GM23338 (cell line): ENCODE data around the gene TMEM273. TPM values are rescaled to one million over a fixed set of nuclear protein-coding genes. Genes with fewer than 3 reads are reported as not detected.

Source experiments
- ATAC-seq: fragments of 200-7000 bp; cut with Tn5 transposase; 3 replicates; pipeline ENCODE4 v1.9.1; 2020
- DNase-seq: peaks from one replicate; pipeline ENCODE4 v3.0.0-alpha.2; 2015; ENCODE audit warnings: low spot score
- H2AFZ ChIP-seq: fragments of 200-600 bp; sonication (generic); 2 replicates; pipeline ENCODE4 v1.8.0; 2016; ENCODE audit warnings: antibody characterized with exemption, mild to moderate bottlenecking, moderate library complexity
- H3F3A ChIP-seq: fragments of 200-600 bp; sonication (generic); replicated peaks from 2 replicates; pipeline ENCODE4 v1.8.0; 2017; ENCODE audit warnings: antibody characterized with exemption, mixed run types, low read depth
- H3K27ac ChIP-seq: fragments of 200-600 bp; sonication (generic); 2 replicates; pipeline ENCODE4 v1.6.1; 2016; ENCODE audit warnings: low read depth
- H3K27me3 ChIP-seq: fragments of 200-600 bp; sonication (generic); 2 replicates; pipeline ENCODE4 v1.8.0; 2016; ENCODE audit warnings: mild to moderate bottlenecking, mixed run types, moderate library complexity; ENCODE audit not compliant: insufficient read depth
- H3K36me3 ChIP-seq: fragments of 200-600 bp; sonication (generic); 2 replicates; pipeline ENCODE4 v1.8.0; 2016; ENCODE audit warnings: mild to moderate bottlenecking; ENCODE audit not compliant: insufficient read depth
- H3K4me1 ChIP-seq: fragments of 200-600 bp; sonication (generic); 2 replicates; pipeline ENCODE4 v1.8.0; 2016; ENCODE audit warnings: mild to moderate bottlenecking, moderate library complexity; ENCODE audit not compliant: insufficient read depth
- H3K4me2 ChIP-seq: fragments of 200-600 bp; sonication (generic); 2 replicates; pipeline ENCODE4 v1.7.1; 2017; ENCODE audit warnings: mixed run types
- H3K4me3 ChIP-seq: fragments of 200-600 bp; sonication (generic); 2 replicates; pipeline ENCODE4 v1.6.1; 2016; ENCODE audit warnings: mixed run types
- H3K79me2 ChIP-seq: fragments of 200-600 bp; sonication (generic); replicated peaks from 2 replicates; pipeline ENCODE4 v1.8.0; 2017; ENCODE audit warnings: mild to moderate bottlenecking; ENCODE audit not compliant: insufficient read depth
- H3K9me2 ChIP-seq: fragments of 200-600 bp; sonication (generic); 2 replicates; pipeline ENCODE4 v1.8.0; 2017; ENCODE audit not compliant: insufficient read depth
- H4K20me1 ChIP-seq: fragments of 200-600 bp; sonication (generic); replicated peaks from 2 replicates; pipeline ENCODE4 v1.8.0; 2017; ENCODE audit warnings: mild to moderate bottlenecking; ENCODE audit not compliant: insufficient read depth
- H3K27ac Mint-ChIP-seq: 2 replicates; pipeline ENCODE4 v1.8.0; 2020; ENCODE audit warnings: inconsistent platforms, mild to moderate bottlenecking, moderate library complexity, mixed read lengths
- H3K27me3 Mint-ChIP-seq: 3 replicates; pipeline ENCODE4 v1.8.0; 2022; ENCODE audit warnings: low read depth, mild to moderate bottlenecking, moderate library complexity, mixed read lengths, inconsistent platforms; ENCODE audit not compliant: insufficient read depth, poor library complexity
- H3K36me3 Mint-ChIP-seq: 3 replicates; pipeline ENCODE4 v1.8.0; 2021; ENCODE audit warnings: low read depth, mild to moderate bottlenecking, inconsistent platforms, moderate library complexity, mixed read lengths
- H3K4me1 Mint-ChIP-seq: 3 replicates; pipeline ENCODE4 v1.8.0; 2020; ENCODE audit warnings: mild to moderate bottlenecking, inconsistent platforms, mixed read lengths
- H3K4me3 Mint-ChIP-seq: 3 replicates; pipeline ENCODE4 v1.8.0; 2021; ENCODE audit warnings: moderate library complexity, mild to moderate bottlenecking, inconsistent platforms, mixed read lengths
- H3K9me3 Mint-ChIP-seq: 3 replicates; pipeline ENCODE4 v1.8.0; 2020; ENCODE audit warnings: moderate library complexity, mild to moderate bottlenecking, inconsistent platforms, mixed read lengths
- CTCF ChIP-seq, 2 experiments: fragments of 200-600 bp in 1 of 2; sonication (generic) in 1 of 2; conservative IDR thresholded peaks; 2 replicates each; pipeline versions ENCODE4 v1.5.1 to v1.6.1; 2016 to 2017; ENCODE audit warnings: antibody characterized with exemption in 2 of 2, low read depth in 2 of 2, mild to moderate bottlenecking in 2 of 2, moderate library complexity in 1 of 2
- ETS1 ChIP-seq: IDR thresholded peaks from 2 replicates; pipeline ENCODE4 v1.6.1; 2016; ENCODE audit warnings: antibody characterized with exemption
- EZH2 ChIP-seq: fragments of 200-600 bp; sonication (generic); IDR thresholded peaks from one replicate; pipeline ENCODE4 v1.8.0; 2017; ENCODE audit warnings: antibody characterized with exemption, mild to moderate bottlenecking, low read depth; ENCODE audit not compliant: unreplicated experiment
- EZH2phosphoT487 ChIP-seq: fragments of 200-600 bp; sonication (generic); IDR thresholded peaks from one replicate; pipeline ENCODE4 v1.8.1; 2018; ENCODE audit warnings: antibody characterized with exemption; ENCODE audit not compliant: unreplicated experiment
- POLR2AphosphoS5 ChIP-seq: IDR thresholded peaks from 2 replicates; pipeline ENCODE4 v1.6.1; 2016; ENCODE audit warnings: antibody characterized with exemption, low read depth
- STAT1 ChIP-seq: IDR thresholded peaks from one replicate; pipeline ENCODE4 v1.6.1; 2016; ENCODE audit warnings: antibody characterized with exemption; ENCODE audit not compliant: unreplicated experiment
- ZNF114 ChIP-seq: fragments of 250-450 bp; sonication (Bioruptor Pico); IDR thresholded peaks from 2 replicates; pipeline ENCODE4 v1.5.0; 2020; ENCODE audit warnings: mild to moderate bottlenecking, moderate library complexity
- ZNF331 ChIP-seq: fragments of 250-450 bp; sonication (Bioruptor Pico); IDR thresholded peaks from 2 replicates; pipeline ENCODE4 v1.5.0; 2020; ENCODE audit warnings: low read depth, mild to moderate bottlenecking, moderate library complexity
- polyA plus RNA-seq: library from polyadenylated mRNA; unstranded; fragments of >200 nt; fragmentation: Nextera tagmentation; extraction: Ambion mirVana; gene quantifications from 2 replicates; pipeline ENCODE4 v1.2.1, GENCODE V29; 2016
- total RNA-seq: library from RNA; depleted of rRNA; stranded (reverse); fragments of >200 nt; shearing (Covaris generic); gene quantifications from 2 replicates; pipeline ENCODE4 v1.2.3, GENCODE V29; 2014
- TF ChIP-seq, protein P1 (sequence below): fragments of 250-450 bp; sonication (Bioruptor Pico); IDR thresholded peaks from 2 replicates; pipeline ENCODE4 v1.5.0; 2020; ENCODE audit warnings: mild to moderate bottlenecking, moderate library complexity
- TF ChIP-seq, protein P2 (sequence below): IDR thresholded peaks from one replicate; pipeline ENCODE4 v1.6.1; 2018; ENCODE audit warnings: antibody characterized with exemption; ENCODE audit not compliant: unreplicated experiment

The TMEM273 gene
- total and polyA plus RNA-seq, 2 experiments from 2014 or later, result not detected

- TF ChIP-seq, protein P1, sequence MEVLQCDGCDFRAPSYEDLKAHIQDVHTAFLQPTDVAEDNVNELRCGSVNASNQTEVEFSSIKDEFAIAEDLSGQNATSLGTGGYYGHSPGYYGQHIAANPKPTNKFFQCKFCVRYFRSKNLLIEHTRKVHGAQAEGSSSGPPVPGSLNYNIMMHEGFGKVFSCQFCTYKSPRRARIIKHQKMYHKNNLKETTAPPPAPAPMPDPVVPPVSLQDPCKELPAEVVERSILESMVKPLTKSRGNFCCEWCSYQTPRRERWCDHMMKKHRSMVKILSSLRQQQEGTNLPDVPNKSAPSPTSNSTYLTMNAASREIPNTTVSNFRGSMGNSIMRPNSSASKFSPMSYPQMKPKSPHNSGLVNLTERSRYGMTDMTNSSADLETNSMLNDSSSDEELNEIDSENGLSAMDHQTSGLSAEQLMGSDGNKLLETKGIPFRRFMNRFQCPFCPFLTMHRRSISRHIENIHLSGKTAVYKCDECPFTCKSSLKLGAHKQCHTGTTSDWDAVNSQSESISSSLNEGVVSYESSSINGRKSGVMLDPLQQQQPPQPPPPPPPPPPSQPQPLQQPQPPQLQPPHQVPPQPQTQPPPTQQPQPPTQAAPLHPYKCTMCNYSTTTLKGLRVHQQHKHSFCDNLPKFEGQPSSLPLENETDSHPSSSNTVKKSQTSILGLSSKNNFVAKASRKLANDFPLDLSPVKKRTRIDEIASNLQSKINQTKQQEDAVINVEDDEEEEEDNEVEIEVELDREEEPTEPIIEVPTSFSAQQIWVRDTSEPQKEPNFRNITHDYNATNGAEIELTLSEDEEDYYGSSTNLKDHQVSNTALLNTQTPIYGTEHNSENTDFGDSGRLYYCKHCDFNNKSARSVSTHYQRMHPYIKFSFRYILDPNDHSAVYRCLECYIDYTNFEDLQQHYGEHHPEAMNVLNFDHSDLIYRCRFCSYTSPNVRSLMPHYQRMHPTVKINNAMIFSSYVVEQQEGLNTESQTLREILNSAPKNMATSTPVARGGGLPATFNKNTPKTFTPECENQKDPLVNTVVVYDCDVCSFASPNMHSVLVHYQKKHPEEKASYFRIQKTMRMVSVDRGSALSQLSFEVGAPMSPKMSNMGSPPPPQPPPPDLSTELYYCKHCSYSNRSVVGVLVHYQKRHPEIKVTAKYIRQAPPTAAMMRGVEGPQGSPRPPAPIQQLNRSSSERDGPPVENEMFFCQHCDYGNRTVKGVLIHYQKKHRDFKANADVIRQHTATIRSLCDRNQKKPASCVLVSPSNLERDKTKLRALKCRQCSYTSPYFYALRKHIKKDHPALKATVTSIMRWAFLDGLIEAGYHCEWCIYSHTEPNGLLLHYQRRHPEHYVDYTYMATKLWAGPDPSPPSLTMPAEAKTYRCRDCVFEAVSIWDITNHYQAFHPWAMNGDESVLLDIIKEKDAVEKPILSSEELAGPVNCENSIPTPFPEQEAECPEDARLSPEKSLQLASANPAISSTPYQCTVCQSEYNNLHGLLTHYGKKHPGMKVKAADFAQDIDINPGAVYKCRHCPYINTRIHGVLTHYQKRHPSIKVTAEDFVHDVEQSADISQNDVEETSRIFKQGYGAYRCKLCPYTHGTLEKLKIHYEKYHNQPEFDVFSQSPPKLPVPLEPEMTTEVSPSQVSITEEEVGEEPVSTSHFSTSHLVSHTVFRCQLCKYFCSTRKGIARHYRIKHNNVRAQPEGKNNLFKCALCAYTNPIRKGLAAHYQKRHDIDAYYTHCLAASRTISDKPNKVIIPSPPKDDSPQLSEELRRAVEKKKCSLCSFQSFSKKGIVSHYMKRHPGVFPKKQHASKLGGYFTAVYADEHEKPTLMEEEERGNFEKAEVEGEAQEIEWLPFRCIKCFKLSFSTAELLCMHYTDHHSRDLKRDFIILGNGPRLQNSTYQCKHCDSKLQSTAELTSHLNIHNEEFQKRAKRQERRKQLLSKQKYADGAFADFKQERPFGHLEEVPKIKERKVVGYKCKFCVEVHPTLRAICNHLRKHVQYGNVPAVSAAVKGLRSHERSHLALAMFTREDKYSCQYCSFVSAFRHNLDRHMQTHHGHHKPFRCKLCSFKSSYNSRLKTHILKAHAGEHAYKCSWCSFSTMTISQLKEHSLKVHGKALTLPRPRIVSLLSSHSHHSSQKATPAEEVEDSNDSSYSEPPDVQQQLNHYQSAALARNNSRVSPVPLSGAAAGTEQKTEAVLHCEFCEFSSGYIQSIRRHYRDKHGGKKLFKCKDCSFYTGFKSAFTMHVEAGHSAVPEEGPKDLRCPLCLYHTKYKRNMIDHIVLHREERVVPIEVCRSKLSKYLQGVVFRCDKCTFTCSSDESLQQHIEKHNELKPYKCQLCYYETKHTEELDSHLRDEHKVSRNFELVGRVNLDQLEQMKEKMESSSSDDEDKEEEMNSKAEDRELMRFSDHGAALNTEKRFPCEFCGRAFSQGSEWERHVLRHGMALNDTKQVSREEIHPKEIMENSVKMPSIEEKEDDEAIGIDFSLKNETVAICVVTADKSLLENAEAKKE (CRISPR knock-in tag), result no peak
Measured at GRCh38 chr10:49161411-49161997, 26.7 kb downstream of the TMEM273 start (continued).

DNA sequence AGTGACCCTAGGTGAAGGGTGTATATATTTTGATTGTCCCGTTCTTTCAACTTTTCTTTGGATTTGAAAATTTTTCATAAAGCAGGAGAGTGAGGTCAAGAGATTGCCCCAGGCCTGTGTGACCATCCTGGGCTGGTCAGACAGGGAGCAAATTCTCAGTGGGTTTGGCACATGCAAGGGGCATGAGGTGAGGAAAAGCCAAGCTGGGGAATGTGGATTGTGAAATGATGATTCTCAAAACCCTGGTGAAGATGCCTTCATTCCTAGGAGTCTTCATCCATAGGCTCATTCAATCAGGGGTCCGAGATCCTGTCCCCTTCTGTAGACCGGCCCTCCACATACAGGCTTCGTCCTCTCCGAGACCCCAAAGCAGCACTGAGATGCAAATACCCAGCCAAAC, 27.4 kb downstream of the TMEM273 start:
- peaks cover 29% of the 10 kb centered on the region for H3K4me1 Mint-ChIP-seq
- TF ChIP-seq CTCF (conservative IDR thresholded peaks at IDR 0.05; ENCODE audit: low read depth in 2 of 2), result no peak
- no peak for TF ChIP-seq STAT1
- TF ChIP-seq EZH2phosphoT487, result no peak
- no peak for TF ChIP-seq ZNF114
- TF ChIP-seq, protein P2, sequence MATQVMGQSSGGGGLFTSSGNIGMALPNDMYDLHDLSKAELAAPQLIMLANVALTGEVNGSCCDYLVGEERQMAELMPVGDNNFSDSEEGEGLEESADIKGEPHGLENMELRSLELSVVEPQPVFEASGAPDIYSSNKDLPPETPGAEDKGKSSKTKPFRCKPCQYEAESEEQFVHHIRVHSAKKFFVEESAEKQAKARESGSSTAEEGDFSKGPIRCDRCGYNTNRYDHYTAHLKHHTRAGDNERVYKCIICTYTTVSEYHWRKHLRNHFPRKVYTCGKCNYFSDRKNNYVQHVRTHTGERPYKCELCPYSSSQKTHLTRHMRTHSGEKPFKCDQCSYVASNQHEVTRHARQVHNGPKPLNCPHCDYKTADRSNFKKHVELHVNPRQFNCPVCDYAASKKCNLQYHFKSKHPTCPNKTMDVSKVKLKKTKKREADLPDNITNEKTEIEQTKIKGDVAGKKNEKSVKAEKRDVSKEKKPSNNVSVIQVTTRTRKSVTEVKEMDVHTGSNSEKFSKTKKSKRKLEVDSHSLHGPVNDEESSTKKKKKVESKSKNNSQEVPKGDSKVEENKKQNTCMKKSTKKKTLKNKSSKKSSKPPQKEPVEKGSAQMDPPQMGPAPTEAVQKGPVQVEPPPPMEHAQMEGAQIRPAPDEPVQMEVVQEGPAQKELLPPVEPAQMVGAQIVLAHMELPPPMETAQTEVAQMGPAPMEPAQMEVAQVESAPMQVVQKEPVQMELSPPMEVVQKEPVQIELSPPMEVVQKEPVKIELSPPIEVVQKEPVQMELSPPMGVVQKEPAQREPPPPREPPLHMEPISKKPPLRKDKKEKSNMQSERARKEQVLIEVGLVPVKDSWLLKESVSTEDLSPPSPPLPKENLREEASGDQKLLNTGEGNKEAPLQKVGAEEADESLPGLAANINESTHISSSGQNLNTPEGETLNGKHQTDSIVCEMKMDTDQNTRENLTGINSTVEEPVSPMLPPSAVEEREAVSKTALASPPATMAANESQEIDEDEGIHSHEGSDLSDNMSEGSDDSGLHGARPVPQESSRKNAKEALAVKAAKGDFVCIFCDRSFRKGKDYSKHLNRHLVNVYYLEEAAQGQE, result no peak
- TF ChIP-seq ZNF331 (CRISPR knock-in tag), result no peak
- TF ChIP-seq POLR2AphosphoS5, result no peak
- no peak for TF ChIP-seq EZH2
- no peak for TF ChIP-seq ETS1

More for the DNA sequence above, 27.4 kb downstream of the TMEM273 start:
- H3K36me3 ChIP-seq, result no peaks in the 10 kb centered on the region
- no peak overlapping the region for H3K27ac Mint-ChIP-seq
- peaks cover 21% of the 10 kb centered on the region for H3K4me1 ChIP-seq
- no peaks in the 10 kb centered on the region for H4K20me1 ChIP-seq
- H3K27me3 Mint-ChIP-seq, result peaks cover 5% of the 10 kb centered on the region
- 0 out of 3 replicates have a peak, but pooled peaks cover 3% of the 10 kb centered on the region for H3K9me3 Mint-ChIP-seq
- H2AFZ ChIP-seq, result no peak overlapping the region
- no peak overlapping the region for H3K4me3 Mint-ChIP-seq
- no peaks in the 10 kb centered on the region for H3K79me2 ChIP-seq
- no peak overlapping the region for H3K27ac ChIP-seq
- no peaks in the 10 kb centered on the region for H3F3A ChIP-seq
- DNase-seq (no peak), ATAC-seq (no peak)
- H3K36me3 Mint-ChIP-seq, result peaks cover 3% of the 10 kb centered on the region; the same call in 1 of the 3 replicates
- H3K4me2 ChIP-seq, result no peak overlapping the region
- no peaks in the 10 kb centered on the region; the same call in 1 of the 2 replicates for H3K9me2 ChIP-seq
- H3K27me3 ChIP-seq, result no peaks in the 10 kb centered on the region
- no peak overlapping the region for H3K4me3 ChIP-seq
